HG03039 (cell line): ENCODE results near the gene NKAIN4.

Experiments
- ATAC-seq: cut with Tn5 transposase; IDR thresholded peaks from one replicate; pipeline ENCODE4 v1.9.1; 2021; ENCODE audit warnings: mild to moderate bottlenecking, moderate library complexity; ENCODE audit not compliant: unreplicated experiment

NKAIN4 gene

DNA sequence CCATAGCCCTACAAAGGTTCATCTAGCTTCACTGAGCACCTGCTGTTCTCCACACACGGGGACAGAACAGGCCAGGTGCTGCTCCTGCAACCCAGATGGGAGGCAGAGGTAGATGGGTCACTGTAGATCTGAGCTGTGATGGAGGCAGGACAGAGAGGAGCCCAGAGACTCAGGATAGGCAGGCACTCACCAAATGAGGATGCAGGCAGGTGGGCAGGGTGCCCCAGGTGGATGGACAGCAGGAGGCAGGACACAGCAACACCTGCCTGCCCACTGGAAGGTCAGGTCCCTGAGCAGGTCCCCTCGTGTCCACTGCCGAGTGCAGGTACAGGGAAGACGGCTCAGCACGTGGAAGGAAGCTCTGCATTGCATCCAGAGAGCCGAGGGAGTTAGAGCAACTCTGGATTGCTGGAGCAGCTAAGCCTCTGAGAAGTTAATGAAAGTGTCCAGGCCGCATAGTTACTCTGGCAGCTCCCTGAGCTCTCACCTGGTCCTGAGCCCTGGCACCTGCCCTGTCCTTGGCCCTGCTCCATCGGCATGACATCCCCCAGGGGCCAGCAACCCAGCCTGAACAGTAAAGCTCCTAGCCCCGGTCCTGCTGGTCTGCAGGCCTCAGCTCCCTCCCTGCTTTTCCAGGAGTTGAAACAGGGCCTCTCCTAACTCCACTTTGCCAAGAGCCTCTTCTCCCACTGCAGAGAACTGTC lies 33.4 kb downstream of the NKAIN4 start:
- ATAC-seq = no peak

DNA sequence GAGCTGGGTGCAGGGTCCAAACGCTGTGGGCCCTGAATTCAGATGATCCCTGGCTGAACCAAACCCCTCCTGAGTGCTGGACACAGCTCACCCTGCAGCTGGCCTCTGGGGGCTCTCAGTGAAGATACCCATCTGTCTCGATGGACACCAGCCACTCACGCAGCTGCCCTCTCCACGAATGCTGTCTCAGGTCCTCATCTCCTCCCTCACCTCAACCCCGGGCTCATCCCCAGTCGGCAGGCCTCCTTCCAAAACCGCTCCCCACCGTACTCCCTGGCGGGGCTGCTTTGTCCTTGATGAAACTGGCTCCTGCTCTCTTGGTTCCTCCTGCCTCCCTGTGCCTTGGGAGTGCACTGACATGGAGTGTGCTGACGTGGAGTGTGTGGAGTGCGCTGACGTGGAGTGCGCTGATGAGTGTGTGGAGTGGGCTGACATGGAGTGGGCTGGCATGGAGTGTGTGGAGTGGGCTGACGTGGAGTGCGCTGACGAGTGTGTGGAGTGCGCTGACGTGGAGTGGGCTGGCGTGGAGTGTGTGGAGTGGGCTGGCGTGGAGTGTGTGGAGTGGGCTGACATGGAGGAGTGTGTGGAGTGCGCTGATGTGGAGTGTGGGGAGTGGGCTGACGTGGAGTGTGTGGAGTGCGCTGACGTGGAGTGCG lies 34.3 kb downstream of the NKAIN4 start:
- no peak for ATAC-seq

DNA sequence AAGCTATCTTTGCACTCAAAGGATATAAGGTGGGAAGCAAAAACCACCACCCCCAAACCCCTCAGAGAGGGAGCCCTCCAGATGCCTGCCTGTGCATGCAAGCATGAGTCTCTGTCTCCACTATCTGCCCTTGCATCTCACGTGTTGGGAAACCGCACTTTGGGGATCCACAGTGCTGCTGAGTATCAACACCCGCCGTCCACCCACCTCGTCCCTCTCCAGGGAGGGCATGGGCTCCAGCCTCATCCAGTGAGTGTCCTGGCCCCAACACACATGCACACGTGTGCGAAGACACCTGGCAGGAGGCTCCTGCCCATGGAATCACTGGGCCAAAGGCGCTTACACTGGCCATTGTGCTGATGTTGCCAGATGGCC lies 34.8 kb downstream of the NKAIN4 start:
- no peak for ATAC-seq

DNA sequence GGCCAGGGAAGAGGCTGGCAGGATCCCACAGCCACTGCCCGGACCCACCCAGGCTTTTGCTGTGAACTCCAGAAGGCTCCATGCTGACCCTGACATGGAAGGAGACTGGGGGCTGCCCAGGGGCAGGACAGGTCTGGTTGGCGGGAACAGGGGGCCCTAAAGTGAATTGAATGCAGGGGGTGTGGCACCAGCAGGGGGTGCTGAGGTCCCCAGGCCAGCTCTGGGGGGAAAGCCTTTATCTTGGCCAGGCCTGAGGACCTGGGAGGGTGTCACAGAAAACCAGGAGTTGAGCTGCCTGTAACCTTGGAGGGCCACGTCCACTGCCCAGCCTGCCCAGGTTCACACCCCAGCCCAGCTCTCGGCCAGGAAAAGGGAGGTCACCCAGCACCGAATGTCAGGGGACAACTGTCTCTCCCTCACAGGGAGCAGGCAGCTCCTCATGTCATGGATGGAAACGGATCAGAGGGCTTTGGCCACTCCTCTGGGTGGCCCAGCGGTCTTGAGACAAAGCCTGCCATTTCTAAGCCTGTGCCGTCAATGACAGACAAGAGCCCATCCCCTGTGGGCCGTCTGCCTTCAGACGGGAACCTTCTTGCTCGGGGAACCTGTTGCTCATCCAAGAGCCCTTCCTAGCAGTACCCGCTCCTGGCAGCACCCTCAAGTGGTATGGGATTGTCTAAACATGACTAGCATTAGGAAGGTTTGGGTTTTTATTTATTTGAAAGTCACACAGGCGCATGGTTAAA lies 35.4 kb downstream of the NKAIN4 start:
- ATAC-seq = no peak

DNA sequence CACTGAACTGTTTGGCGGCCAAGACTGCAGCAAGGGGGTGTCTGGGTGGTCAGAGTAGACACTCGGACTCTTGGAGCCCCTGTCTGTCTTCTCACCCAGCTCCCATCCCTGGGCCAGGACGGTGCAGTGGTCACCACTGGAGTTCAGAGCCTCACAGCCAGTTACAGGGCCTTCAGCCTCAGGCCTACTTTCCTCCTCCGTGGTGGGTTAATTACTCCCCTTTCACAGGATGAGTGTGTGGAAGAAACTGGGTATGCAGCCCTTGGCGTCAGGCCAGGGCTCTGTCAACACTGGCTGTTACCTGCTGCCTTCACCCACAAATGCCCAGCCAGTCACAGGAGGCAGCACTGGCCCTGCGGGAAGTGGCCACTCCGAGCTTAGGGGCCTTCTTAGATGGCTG lies 36.6 kb downstream of the NKAIN4 start:
- ATAC-seq = no peak

DNA sequence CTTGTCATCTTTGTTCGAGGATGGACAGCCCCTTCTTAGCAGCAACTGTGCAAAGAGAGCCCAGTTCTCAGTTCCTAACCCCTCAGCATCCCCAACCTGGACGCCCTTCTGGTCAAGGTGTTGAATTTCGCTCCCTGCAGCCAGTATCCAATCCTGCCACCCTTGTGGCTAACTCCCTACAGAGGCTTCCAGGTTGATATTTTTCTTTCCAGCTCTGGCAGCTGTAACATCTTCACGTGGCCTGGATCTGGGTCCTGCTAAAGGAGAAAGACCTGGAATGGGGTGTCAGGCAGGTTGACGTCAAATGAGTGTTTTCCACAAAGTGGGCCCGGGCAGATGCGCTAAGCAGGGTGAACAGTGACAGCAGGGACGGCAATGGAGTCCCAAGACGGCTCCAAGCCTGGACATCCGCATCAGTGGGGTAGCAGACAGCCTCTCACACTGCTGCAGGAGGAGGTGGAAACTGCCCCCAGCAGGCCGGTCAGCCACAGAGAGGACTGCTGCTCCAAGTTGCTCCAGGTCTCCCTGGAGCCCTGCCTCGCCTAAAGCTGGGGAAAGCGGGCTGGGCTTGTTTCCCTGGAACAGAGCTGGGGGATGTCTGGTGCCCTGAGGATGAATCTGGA lies 37.3 kb downstream of the NKAIN4 start:
- ATAC-seq = no peak

DNA sequence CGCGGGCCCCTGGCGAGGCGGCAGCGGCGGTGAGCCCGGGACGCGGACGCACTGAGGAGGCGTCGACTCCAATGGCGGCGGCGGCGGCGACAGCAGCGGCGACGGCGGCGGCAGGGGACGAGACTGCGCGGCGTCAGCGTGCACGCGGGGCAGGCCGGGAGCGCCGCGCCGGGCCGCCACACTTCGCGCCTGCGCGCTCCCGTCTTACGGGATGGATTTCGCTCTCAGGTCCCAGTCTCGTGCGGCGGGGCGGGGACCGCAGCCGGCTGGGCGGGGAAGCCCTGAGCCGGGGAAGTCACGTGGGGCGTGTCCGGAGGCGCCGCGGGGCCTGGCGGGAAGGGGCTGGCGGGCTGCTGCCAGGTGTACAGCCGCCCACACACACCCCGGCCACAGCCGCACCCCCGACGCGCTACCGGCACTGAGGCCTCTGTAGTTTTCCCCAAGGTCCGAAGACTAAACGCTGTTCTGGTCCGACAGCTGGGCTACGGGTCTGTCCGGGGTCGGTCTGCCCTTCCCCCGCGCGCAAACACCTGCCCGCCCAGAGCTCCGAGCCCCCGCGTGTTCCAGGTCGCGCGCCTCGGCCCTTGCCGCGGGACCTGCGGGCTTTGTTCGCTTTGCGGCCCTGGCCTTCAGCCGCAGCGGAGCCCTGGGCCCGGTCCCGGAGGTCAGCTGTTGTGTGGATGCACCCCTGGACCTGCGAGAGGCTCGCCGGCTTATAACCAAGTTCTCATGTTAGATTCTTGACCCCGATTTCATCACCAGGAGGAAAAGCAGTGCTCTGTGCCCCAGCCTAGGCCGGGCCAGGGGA lies 38.0 kb downstream of the NKAIN4 start, which contains the start of gene YTHDF1:
Gene YTHDF1 (minus strand): TSS at position 91 of the 808 bp plus-strand sequence. CDS start 239 bp downstream, outside the sequence.
- peak; percentile 80 for ATAC-seq

DNA sequence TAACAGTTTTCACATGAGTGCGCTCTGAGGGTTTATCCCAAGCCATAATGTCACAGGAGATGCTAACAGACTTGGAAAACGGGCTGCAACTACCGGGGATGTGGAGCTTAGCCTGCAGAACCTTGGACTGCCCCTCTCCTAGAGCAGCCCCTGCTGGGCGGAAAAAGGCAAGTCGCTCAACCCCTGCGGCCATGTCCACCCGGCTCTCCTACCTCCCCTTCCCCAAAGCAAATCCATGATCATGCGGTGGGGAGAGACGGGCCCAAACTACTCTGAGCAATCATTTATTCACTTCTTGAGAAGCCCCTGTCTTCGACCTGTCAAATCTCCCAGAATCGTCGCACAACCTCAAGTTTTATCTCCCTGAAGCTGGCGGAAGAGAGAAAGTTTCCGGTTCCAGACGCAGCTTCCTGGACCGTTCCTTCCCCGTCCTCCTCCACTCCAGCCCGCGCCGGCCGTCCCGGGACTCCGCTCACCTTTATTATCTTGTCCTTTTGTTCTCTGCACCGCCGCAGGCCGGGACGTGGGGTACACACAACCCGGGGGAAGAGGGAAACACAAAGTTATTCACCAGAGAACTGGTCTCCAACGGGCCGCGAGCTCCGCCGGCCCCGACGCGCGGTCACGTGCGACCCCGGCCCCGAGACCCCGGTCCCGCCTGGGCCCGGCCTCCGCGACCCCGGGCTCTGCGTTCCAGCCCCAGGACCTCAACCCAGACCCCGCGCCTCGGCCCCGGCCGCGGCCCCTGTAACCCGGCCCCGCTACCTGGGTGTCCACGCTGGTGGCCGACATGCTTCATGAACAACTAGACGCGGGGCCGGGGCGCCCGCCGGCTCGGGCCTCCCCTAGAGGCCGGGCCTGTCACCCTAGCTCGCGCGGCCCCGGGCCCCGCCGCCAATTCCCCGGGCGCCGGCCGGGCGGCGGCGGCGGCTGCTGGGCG lies 38.9 kb downstream of the NKAIN4 start:
- peak; percentile 9 for ATAC-seq

DNA sequence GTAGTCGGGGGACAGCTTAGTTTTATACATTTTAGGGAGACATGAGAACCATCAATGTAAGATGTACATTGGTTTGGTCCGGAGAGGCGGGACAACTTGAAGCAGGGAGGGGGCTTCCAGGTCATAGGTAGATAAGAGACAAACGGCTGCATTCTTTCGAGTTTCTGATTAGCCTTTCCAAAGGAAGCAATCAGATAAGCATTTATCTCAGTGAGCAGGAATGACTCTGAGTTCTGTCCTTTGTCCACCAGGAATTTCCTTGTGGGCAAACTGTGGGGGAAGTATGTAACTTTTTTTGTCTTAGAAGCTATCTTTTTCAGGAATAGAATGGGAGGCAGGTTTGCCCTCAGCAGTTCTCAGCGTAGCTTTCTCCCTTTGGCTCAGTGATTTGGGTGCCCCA lies 39.7 kb downstream of the NKAIN4 start:
- no peak for ATAC-seq

DNA sequence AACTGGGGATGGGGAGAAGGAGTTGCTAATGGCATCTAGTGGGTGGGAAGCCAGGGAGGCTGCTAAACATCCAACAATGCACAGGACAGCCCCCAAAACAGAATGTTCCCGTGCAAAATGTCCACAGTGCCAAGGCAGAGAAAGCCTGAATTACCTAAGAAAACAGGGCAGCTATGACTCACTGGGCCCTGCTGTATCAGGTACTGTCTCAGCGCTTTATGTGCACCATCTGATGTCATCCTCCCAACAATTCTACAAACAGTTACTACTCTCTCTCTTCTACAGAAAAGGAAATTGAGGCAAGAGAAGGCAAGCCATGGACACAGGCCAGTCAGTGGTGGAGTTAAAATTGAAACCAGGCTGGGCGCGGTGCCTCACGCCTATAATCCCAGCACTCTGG lies 41.5 kb downstream of the NKAIN4 start:
- ATAC-seq = no peak

DNA sequence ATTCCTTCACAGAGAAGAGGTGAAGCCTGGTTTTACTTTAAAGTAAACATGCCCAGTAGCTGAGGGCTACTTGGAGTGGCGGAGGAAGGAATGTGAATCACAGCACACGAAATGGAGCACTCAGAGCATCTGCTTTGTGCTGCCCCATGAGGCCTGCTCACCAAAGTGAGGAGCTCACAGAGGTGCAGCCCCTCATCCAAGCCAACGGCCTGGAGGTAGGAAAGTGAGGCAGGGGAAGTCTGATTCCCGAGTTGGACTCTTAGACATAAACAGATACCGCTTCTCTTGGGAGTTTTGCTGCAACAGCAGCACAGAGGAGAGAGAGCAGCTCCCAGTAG lies 41.9 kb downstream of the NKAIN4 start:
- ATAC-seq = no peak

DNA sequence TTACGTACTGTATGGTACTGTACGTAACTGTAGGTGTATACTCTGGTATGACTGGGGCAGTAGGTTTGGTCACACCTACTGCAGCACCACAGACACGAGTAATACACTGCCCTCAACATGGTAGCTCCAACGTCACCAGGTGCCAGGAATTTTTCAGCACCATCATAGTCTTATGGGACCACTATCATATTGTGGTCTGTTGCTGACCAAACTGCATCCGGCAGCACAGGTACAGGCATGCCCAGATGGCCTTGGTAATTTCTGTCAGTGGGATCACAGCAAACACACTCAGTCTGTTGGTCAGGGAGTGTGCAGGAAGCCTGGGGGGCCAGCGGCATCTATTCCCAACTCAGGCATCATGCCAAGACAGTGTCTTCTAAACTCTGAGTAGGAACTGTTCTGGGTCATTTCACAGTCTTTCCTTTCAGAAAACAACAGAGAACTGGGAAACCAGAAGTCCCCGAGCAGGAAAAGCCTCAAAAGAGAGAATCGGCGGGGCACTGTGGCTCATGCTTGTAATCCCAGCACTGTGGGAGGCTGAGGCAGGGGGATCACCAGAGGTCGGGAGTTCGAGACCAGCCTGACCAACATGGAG lies 44.2 kb downstream of the NKAIN4 start:
- no peak for ATAC-seq

DNA sequence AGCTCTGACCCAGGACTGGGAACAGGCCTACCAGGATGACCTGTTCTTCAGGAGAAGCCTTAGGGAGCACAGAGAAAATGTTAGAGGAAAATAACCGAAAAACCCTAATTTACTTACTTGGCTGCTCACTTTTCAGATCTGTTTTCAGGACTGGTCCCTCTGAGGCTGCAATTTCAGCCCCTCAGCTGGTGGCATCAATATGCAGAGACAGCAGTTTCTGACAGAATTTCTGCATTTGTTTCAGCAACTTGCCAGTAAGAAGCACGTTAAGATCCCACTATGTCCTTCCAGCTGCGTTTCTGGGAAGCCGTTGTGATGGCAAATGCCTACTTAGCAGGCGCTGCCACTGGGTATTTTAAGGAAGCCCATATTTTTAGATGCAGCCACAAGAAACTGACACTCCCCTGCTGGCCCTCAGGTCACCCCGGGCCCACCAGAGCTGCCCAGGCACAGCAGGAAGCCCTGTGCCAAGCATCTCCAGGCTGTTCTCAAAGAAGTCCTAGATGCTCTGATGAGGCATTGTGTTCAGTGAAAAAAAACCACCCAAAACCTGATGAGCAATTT lies 45.8 kb downstream of the NKAIN4 start:
- ATAC-seq = no peak

DNA sequence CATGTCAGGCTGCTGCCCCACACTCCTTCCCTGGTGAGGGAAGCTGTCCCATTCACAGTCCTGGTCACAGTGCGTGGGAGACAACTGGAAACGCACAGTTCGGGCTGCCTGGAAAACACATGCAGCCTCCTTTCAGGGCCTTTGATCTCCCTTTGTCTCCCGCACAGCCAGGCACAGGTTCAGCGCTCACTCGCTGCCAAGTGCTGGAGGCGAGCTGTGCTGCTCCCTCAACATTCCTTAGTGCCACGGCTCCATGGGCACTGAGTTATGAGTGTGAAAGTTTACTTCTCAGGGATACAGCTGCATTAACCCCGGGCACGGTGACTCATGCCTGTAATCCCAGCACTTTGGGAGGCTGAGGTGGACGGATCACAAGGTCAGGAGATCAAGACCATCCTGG lies 47.4 kb downstream of the NKAIN4 start:
- no peak for ATAC-seq

DNA sequence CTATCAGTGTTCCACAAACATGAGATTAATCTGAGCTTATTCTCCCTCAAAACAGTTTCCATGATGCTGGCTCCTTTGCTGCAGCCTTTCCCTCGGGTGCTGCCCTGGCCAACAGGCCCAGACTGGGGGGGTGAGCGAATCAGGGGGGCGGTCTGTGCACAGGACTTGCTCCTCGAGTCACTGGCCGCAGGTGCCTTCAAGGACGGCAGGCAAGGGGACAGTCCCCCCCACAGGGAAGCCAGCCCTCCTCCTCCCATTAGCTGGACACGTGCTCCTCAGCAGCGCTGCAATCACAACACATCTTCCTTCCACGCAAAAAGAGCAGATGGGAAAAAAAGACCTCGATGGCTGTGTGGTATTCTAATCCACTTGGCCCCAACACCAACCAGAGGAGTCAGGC lies 48.4 kb downstream of the NKAIN4 start:
- ATAC-seq = no peak

DNA sequence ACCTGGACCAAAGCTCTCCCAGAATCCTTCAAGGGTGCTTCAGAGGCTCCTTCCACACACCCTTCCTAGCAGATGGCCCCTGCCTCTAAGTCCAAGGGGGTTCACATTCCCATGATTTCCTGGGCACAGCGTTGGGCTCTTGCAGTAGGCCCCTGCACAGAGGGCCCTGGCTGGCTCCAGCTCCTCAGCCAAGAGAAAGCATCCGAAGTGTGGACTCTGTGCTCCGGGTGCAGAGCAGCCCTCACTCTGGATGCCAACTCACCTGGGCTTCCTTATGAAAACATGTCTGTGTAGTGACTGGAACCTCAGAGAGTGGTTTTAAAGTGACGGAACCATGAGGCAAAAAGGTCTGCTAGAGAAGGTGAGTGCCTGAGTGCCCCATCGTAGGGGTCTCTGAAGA lies 49.9 kb downstream of the NKAIN4 start:
- no peak for ATAC-seq

DNA sequence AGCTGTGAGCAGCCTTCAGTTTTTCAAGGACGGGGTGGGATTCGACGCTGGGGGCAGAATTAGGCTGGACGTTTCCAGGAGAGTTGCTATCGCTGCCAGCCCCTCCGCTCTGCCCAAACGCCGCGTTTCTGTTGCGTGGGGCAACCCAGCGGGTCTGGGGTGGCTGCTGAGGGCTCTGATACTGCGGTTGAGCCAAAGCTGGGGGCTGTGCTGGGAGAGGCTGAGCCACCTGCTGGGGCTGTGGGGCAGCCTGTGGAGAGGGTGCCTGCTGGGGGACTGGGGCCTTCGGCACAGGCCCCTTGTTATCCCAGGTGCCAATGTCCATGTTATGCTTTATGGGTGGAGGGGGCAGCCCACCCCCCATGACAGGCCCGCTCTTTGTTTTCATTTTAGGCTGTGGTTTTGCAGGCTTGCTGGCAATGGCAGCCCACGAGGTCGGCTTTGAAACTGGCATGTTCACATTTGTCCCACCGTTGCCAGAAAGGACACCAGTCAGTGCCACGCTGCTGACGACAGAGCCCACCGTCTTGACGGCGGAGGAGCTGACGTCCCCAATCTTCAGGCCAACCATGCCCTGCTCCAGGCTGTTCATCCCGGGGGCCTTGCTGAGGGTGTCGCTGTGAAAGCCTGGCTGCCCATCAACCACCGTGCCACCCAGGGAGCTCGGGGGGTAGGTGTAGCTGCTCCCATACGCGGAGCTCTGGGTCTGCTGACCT lies 51.3 kb downstream of the NKAIN4 start:
- no peak for ATAC-seq

DNA sequence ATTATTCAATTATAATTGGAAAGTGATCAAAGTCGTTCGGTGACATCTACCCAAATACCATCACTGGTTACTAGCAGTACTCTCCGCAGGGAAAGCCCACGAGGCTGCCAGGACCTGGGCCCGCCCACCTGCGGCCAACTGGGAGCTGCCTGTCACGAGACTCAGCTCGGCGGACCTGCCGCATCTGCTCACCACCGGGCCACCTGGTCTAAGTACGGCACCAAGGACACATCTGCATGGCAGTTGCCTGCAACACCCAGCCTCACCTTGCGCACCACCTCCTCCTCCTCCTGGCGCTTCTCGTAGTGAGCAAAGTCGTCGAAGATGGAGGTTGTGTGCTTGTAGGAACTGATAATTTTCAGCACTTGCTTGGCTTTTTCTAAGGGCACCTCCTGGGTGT lies 52.2 kb downstream of the NKAIN4 start:
- ATAC-seq = no peak
